Fibroblast of mammary gland (primary cell): ENCODE data around the gene LARP1B.
"Not testable (repeated sequence)": the region's sequence is repeated elsewhere in the genome, so short reads cannot be mapped to it uniquely, and the experiment has no call there.

Experiments
- DNase-seq: peaks from one replicate; pipeline ENCODE4 v3.0.0-alpha.2; 2010; ENCODE audit warnings: low read depth
- H3K4me3 ChIP-seq: 2 replicates; pipeline ENCODE4 v1.5.1; 2011; ENCODE audit warnings: low read depth, mild to moderate bottlenecking, low read length, moderate library complexity; ENCODE audit not compliant: control insufficient read depth
- CTCF ChIP-seq: conservative IDR thresholded peaks from 2 replicates; pipeline ENCODE4 v1.5.1; 2011; ENCODE audit warnings: low read depth, low read length, inconsistent platforms; ENCODE audit not compliant: control insufficient read depth, insufficient read depth

LARP1B gene

GRCh38 chr4:128153800-128154199 lies 92.7 kb downstream of the LARP1B start:
- no peak for DNase-seq
- no peak for TF ChIP-seq CTCF
- H3K4me3 ChIP-seq, result no peak overlapping the region

GRCh38 chr4:128155231-128155855 lies 94.2 kb downstream of the LARP1B start:
- TF ChIP-seq CTCF, result no peak
- H3K4me3 ChIP-seq, result no peak overlapping the region
- no peak for DNase-seq

GRCh38 chr4:128155874-128156456 lies 94.9 kb downstream of the LARP1B start:
- DNase-seq, result no peak
- no peak for TF ChIP-seq CTCF
- no peak overlapping the region for H3K4me3 ChIP-seq

GRCh38 chr4:128156472-128156871 lies 95.4 kb downstream of the LARP1B start:
- H3K4me3 ChIP-seq, DNase-seq: not testable (repeated sequence)

GRCh38 chr4:128158894-128159293 lies 97.8 kb downstream of the LARP1B start:
- H3K4me3 ChIP-seq, result no peak overlapping the region
- no peak for TF ChIP-seq CTCF
- DNase-seq, result no peak

- no peak for TF ChIP-seq CTCF
- no peak overlapping the region for H3K4me3 ChIP-seq
- DNase-seq, result peak; percentile 55
These were observed 98.9 kb downstream of the LARP1B start for GRCh38 chr4:128159967-128160366.

GRCh38 chr4:128161138-128161537 lies 100.0 kb downstream of the LARP1B start:
- DNase-seq, result no peak
- no peak for TF ChIP-seq CTCF
- no peak overlapping the region for H3K4me3 ChIP-seq
